SU-DHL-6 (cell line): ENCODE results near the gene A1CF.

ENCODE experiments used
- H2AFZ ChIP-seq: fragments of 200-600 bp; sonication (generic); 2 replicates; pipeline ENCODE4 v1.6.1; 2014; ENCODE audit warnings: low read depth, mild to moderate bottlenecking, moderate library complexity, mixed read lengths, antibody characterized with exemption, low read length; ENCODE audit not compliant: severe bottlenecking
- H3F3A ChIP-seq: fragments of 200-600 bp; shearing (Covaris generic); 2 replicates; pipeline ENCODE4 v1.6.0; 2016; ENCODE audit warnings: antibody characterized with exemption, mild to moderate bottlenecking; ENCODE audit not compliant: insufficient read depth
- H3K27ac ChIP-seq: fragments of 200-600 bp; sonication (generic); 2 replicates; pipeline ENCODE4 v1.5.1; 2016; ENCODE audit warnings: low read depth, mild to moderate bottlenecking, low read length, moderate library complexity, mixed read lengths
- H3K27me3 ChIP-seq: fragments of 200-600 bp; sonication (generic), shearing (Covaris generic); 2 replicates; pipeline ENCODE4 v1.6.0; 2014; ENCODE audit warnings: mild to moderate bottlenecking, low read length
- H3K36me3 ChIP-seq: fragments of 200-600 bp; sonication (generic); 2 replicates; pipeline ENCODE4 v1.6.1; 2014; ENCODE audit warnings: mild to moderate bottlenecking, low read length, mixed read lengths
- H3K4me2 ChIP-seq: fragments of 300-600, 200-600 bp; shearing (Covaris generic), sonication (generic); 2 replicates; pipeline ENCODE4 v1.6.0; 2014; ENCODE audit warnings: low read length, low read depth, mild to moderate bottlenecking; ENCODE audit not compliant: poor library complexity, severe bottlenecking
- H3K4me3 ChIP-seq: fragments of 200-600 bp; sonication (generic); 2 replicates; pipeline ENCODE4 v1.5.1; 2014; ENCODE audit warnings: antibody characterized with exemption, low read length, mild to moderate bottlenecking, mixed read lengths; ENCODE audit not compliant: insufficient read depth, poor library complexity, severe bottlenecking
- H3K79me2 ChIP-seq: fragments of 200-600 bp; sonication (generic); 2 replicates; pipeline ENCODE4 v1.6.1; 2014; ENCODE audit warnings: mild to moderate bottlenecking, low read length, moderate library complexity; ENCODE audit not compliant: insufficient read depth
- H3K9ac ChIP-seq: fragments of 200-600 bp; sonication (generic); 2 replicates; pipeline ENCODE4 v1.7.0; 2014; ENCODE audit warnings: mild to moderate bottlenecking, low read length
- H3K9me2 ChIP-seq: fragments of 200-600 bp; sonication (generic); replicated peaks from 2 replicates; pipeline ENCODE4 v1.6.1; 2014; ENCODE audit warnings: low read length; ENCODE audit not compliant: insufficient read depth
- H3K9me3 ChIP-seq: fragments of 200-600 bp; sonication (generic); 2 replicates; pipeline ENCODE4 v1.6.1; 2014; ENCODE audit warnings: low read length, mixed read lengths; ENCODE audit not compliant: insufficient read depth
- H4K20me1 ChIP-seq: fragments of 200-600 bp; sonication (generic); 2 replicates; pipeline ENCODE4 v1.6.1; 2014; ENCODE audit warnings: low read depth, mild to moderate bottlenecking, antibody characterized with exemption, low read length, moderate library complexity, mixed read lengths
- EZH2phosphoT487 ChIP-seq: fragments of 200-600 bp; sonication (generic), shearing (Covaris generic); conservative IDR thresholded peaks from 2 replicates; pipeline ENCODE4 v1.6.1; 2018; ENCODE audit warnings: mild to moderate bottlenecking, antibody characterized with exemption, low read length, moderate library complexity, mixed read lengths
- TF ChIP-seq, protein P1 (sequence below): fragments of 200-600 bp; sonication (generic); IDR thresholded peaks from one replicate; pipeline ENCODE4 v1.5.1; 2017; ENCODE audit warnings: antibody characterized with exemption, mild to moderate bottlenecking, low read length, moderate library complexity; ENCODE audit not compliant: insufficient read depth, poor library complexity, severe bottlenecking

Gene A1CF

DNA sequence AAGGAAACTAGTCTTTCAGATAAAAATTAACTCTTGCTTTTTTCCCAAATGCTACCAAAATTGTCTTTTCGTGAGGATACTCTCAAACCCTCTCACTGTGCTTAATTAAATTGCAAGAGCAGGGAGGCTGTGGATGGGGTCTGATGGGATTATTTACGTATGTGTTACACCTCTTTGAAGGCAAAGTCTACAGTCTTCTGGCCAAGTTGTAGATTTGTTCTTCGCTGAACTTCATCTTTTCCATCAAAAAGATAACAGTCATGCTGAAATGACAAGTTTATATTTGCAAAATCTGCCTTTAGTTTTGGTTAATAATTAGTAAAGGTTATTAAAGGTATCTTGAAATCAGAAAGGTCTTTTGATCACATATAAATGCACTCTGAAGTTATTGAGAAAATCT lies 22.7 kb downstream of the A1CF start:
- Histone ChIP-seq H3K79me2 (no peaks in the 10 kb centered on the region), H4K20me1 (no peaks in the 10 kb centered on the region), H3K27me3 (no peaks in the 10 kb centered on the region), H3K9me3 (no peaks in the 10 kb centered on the region), H3F3A (no peaks in the 10 kb centered on the region), H3K9ac (no peak overlapping the region), H3K4me3 (no peak overlapping the region), H3K27ac (no peak overlapping the region), H3K36me3 (no peaks in the 10 kb centered on the region), H3K4me2 (no peak overlapping the region), H2AFZ (no peak overlapping the region), H3K9me2 (no peaks in the 10 kb centered on the region)
- TF ChIP-seq EZH2phosphoT487, result no peak
- TF ChIP-seq, protein P1, sequence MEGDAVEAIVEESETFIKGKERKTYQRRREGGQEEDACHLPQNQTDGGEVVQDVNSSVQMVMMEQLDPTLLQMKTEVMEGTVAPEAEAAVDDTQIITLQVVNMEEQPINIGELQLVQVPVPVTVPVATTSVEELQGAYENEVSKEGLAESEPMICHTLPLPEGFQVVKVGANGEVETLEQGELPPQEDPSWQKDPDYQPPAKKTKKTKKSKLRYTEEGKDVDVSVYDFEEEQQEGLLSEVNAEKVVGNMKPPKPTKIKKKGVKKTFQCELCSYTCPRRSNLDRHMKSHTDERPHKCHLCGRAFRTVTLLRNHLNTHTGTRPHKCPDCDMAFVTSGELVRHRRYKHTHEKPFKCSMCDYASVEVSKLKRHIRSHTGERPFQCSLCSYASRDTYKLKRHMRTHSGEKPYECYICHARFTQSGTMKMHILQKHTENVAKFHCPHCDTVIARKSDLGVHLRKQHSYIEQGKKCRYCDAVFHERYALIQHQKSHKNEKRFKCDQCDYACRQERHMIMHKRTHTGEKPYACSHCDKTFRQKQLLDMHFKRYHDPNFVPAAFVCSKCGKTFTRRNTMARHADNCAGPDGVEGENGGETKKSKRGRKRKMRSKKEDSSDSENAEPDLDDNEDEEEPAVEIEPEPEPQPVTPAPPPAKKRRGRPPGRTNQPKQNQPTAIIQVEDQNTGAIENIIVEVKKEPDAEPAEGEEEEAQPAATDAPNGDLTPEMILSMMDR, result no peak

DNA sequence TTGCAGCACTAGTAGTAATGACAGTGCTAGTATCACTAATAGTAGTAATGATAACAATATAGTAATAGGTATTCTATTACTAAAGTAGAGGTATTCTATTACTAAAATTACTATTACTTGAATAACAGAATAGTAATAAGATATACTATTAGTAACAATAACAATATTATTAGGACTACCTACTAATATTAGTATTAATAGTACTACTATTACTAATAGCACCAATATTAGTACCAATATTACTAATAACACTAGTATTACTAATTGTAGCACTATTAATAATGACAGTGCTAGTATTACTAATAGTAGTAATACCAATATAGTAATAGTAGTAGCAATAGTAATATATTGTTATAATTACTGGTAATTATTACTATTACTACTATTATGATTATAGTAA lies 24.1 kb downstream of the A1CF start:
- Histone ChIP-seq H3K36me3 (no peaks in the 10 kb centered on the region), H3K9ac (no peak overlapping the region), H4K20me1 (no peaks in the 10 kb centered on the region), H3K4me3 (no peak overlapping the region), H3F3A (no peaks in the 10 kb centered on the region), H3K9me2 (no peaks in the 10 kb centered on the region), H3K27ac (no peak overlapping the region), H3K4me2 (no peak overlapping the region), H3K27me3 (no peaks in the 10 kb centered on the region), H3K79me2 (no peaks in the 10 kb centered on the region), H2AFZ (no peak overlapping the region), H3K9me3 (no peaks in the 10 kb centered on the region)
- TF ChIP-seq, protein P1, result no peak
- no peak for TF ChIP-seq EZH2phosphoT487

DNA sequence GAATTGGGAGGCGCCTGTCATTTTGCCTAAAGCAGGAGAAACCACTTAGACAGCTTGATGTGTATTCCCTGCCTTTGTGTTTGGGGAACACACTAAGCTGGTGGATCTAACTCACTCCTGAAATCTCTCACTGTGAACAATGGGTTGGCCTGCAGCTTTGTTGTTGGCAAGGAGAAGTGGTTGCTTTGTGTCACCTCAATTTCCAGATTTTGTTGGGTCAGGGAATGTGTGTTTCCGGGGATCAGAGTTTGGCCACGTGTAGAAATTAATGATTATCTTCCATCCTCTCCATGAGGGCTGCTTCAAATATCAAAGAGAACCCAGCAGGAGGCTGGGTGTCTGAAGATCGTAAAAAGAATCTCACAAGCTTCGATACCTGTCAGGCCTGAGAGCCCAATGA lies 27.8 kb downstream of the A1CF start:
- H3F3A ChIP-seq, result no peaks in the 10 kb centered on the region
- TF ChIP-seq, protein P1, result no peak
- no peak for TF ChIP-seq EZH2phosphoT487
- H3K4me2 ChIP-seq, result no peak overlapping the region
- no peaks in the 10 kb centered on the region for H4K20me1 ChIP-seq
- no peaks in the 10 kb centered on the region for H3K79me2 ChIP-seq
- H2AFZ ChIP-seq, result no peak overlapping the region
- no peaks in the 10 kb centered on the region for H3K9me2 ChIP-seq
- no peaks in the 10 kb centered on the region for H3K36me3 ChIP-seq
- no peaks in the 10 kb centered on the region for H3K9me3 ChIP-seq
- H3K9ac ChIP-seq, result no peak overlapping the region
- H3K4me3 ChIP-seq, result no peak overlapping the region
- H3K27me3 ChIP-seq, result no peaks in the 10 kb centered on the region
- no peak overlapping the region for H3K27ac ChIP-seq
